ENCODE data around the gene FIBP. TPM values are rescaled to one million over a fixed set of nuclear protein-coding genes. Genes with fewer than 3 reads are reported as not detected.

The FIBP gene
- total RNA-seq, 4 donors from 2014 or later, result 53.4 to 82.6 (median 75.9) TPM

DNA sequence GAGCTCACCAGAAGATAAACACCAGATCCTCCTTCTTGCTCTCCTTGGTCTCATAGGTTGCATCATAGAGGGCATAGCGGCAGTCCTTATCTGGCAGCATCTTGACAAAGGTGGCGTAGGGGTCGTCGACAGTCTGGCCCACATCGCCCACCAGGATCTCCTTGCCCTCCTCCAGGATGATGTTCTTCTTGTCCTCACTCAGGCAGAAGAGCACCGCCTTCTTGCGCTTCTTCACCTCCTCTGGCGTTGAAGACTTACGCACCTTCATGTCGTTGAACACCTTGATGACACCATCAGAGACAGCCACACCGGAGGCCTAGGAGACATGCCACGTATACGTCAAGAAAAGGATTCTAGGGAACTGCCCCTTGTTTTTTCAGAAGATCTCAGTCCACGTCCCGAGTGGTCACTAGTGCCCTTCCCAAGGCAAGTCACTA, 32.3 kb downstream of the FIBP start:
- H3K36me3 ChIP-seq, result peaks cover 2 to 28% (median 14%) of the 10 kb centered on the region in 4 donors
- 40 to 74% methylated on average over 2 to 15 of the region's 15 CpGs for WGBS, 2 donors (ENCODE audit: low coverage in 1 of 2)
- H3K27me3 ChIP-seq, result no peaks in the 10 kb centered on the region
- peaks cover 33 to 66% (median 54%) of the 10 kb centered on the region in 4 donors for H3K4me1 ChIP-seq
- intact Hi-C loops (cut with DNase I; ENCODE audit: low total_unique reads), result no loop called here
- in situ Hi-C loops (cut with MboI; ENCODE audit: low pct_ligation_motif_present in 1 of 4, low pct_unique_long_range_greater_than_20kb in 1 of 4, low sequenced_read_pairs in 3 of 4), result no loop called here
- H3K9me3 ChIP-seq, result no peaks in the 10 kb centered on the region
- DNase-seq, result no peak
- H3K27ac ChIP-seq, result peak overlapping the region; percentile 97 to 100 (median 100)
- TF ChIP-seq EP300 (IDR thresholded peaks at IDR 0.05; ENCODE audit: low read depth) (no peak), POLR2AphosphoS5 (IDR thresholded peaks at IDR 0.05) (no peak), POLR2A (IDR thresholded peaks at IDR 0.05) (no peak)
- TF ChIP-seq, protein P1, sequence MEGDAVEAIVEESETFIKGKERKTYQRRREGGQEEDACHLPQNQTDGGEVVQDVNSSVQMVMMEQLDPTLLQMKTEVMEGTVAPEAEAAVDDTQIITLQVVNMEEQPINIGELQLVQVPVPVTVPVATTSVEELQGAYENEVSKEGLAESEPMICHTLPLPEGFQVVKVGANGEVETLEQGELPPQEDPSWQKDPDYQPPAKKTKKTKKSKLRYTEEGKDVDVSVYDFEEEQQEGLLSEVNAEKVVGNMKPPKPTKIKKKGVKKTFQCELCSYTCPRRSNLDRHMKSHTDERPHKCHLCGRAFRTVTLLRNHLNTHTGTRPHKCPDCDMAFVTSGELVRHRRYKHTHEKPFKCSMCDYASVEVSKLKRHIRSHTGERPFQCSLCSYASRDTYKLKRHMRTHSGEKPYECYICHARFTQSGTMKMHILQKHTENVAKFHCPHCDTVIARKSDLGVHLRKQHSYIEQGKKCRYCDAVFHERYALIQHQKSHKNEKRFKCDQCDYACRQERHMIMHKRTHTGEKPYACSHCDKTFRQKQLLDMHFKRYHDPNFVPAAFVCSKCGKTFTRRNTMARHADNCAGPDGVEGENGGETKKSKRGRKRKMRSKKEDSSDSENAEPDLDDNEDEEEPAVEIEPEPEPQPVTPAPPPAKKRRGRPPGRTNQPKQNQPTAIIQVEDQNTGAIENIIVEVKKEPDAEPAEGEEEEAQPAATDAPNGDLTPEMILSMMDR (IDR thresholded peaks at IDR 0.05), result no peak
- H3K4me3 ChIP-seq, result peak overlapping the region in 3 of 4 donors; percentile 84 to 97 (median 93)

DNA sequence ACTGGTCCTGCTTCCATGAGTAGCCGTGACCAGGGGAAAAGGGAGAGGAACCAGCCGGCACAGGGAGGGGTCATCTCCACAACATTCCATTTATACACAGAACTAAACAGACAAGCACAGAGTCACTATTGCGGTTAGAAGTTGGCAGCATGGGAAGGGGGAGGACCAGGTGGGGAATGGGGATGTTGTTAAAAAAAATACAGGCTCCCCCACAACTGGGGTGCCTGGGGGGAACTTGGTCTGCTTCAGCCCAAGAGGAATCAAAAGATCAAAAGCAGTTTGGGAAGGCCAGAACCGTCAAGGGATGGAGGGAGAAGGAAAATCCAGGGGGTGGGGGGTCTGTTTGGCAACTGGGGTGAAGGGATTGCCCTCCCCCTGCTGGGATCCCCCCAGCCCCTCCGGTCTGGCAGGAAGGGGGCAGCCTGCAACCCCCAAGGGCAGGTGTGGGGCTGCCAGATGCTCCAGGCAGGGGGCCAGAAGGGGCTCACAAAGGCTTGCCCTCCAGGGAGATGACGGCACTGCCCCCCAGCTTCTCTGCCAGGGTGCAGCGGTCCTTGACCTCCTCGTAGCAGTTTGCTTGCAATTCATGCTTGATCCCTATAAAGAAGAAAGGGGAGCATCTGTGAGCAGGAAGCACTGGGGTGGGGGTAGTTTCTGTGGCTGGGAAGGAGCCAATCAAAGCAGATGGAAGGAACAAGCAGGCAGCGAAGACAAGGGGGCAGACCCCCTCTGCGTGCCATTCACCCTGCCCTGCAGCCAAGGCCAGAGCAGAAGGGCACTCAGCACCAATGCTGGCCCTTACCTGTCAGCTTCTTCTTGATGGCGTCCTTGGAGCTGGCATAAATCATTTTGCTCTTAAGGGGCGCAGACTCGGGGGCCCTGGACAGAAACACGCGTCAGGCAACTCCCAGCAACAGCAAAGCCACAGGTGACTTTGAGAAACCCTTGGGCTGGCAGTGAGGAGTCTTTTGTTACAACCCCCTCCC, 33.1 kb downstream of the FIBP start:
- H3K9me3 ChIP-seq, result no peaks in the 10 kb centered on the region
- peaks cover 2 to 28% (median 14%) of the 10 kb centered on the region in 4 donors for H3K36me3 ChIP-seq
- H3K4me3 ChIP-seq, result peak overlapping the region in 2 of 4 donors; percentile 5 to 84
- peaks cover 33 to 64% (median 54%) of the 10 kb centered on the region in 4 donors for H3K4me1 ChIP-seq
- no peaks in the 10 kb centered on the region for H3K27me3 ChIP-seq
- TF ChIP-seq POLR2AphosphoS5 (IDR thresholded peaks at IDR 0.05) (peak in 1 of 3 donors; percentile 36), EP300 (IDR thresholded peaks at IDR 0.05; ENCODE audit: low read depth) (no peak)
- 50 to 51% methylated on average over 2 to 14 of the region's 15 CpGs for WGBS, 2 donors (ENCODE audit: low coverage in 1 of 2)
- peak overlapping the region; percentile 97 to 100 (median 100) for H3K27ac ChIP-seq
- in situ Hi-C loops (cut with MboI; ENCODE audit: low pct_ligation_motif_present in 1 of 4, low pct_unique_long_range_greater_than_20kb in 1 of 4, low sequenced_read_pairs in 3 of 4), result no loop called here
- intact Hi-C loops (cut with DNase I; ENCODE audit: low total_unique reads), result no loop called here
- peak; percentile 18 for DNase-seq

DNA sequence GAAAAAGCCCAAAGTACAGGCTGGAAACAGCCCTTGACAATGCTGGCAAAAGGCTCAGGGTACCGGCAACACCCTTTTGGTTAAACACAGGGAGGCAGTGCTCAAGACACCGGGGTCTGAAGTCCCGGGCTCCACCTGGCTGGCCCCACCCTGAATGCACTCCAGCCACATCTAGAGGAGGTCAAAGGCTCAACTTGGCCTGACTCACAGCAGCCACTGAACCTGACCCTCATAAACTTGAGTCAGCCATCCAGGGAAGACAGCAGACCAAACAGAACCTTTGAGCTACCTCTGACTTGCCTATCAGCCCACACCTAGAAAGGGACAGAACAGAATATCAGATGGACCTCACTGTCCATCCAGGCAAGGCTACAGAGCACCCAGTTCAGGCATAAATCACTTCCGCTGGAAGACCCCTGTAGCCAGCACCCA, 34.1 kb downstream of the FIBP start:
- DNase-seq, result peak; percentile 91
- Histone ChIP-seq H3K27ac (peak overlapping the region; percentile 97 to 100 (median 100)), H3K9me3 (no peaks in the 10 kb centered on the region), H3K4me1 (peaks cover 31 to 55% (median 51%) of the 10 kb centered on the region in 4 donors), H3K4me3 (peak overlapping the region in 1 of 4 donors; percentile 84), H3K27me3 (no peaks in the 10 kb centered on the region), H3K36me3 (peaks cover 2 to 28% (median 14%) of the 10 kb centered on the region in 4 donors)
- intact Hi-C loops (cut with DNase I; ENCODE audit: low total_unique reads), result no loop called here
- WGBS, 2 donors (ENCODE audit: low coverage in 1 of 2), result 70% methylated on average over 4 of the region's 4 CpGs; no CpG with 5 or more reads in 1 of the 2 donors
- peak; percentile 18 for TF ChIP-seq EP300 (IDR thresholded peaks at IDR 0.05; ENCODE audit: low read depth)
- peak; percentile 77 for TF ChIP-seq POLR2A (IDR thresholded peaks at IDR 0.05)
- TF ChIP-seq, protein P1 (IDR thresholded peaks at IDR 0.05), result no peak
- peak in 2 of 3 donors; percentile 3 to 91 for TF ChIP-seq POLR2AphosphoS5 (IDR thresholded peaks at IDR 0.05)
- in situ Hi-C loops (cut with MboI; ENCODE audit: low pct_ligation_motif_present in 1 of 4, low pct_unique_long_range_greater_than_20kb in 1 of 4, low sequenced_read_pairs in 3 of 4), result no loop called here

DNA sequence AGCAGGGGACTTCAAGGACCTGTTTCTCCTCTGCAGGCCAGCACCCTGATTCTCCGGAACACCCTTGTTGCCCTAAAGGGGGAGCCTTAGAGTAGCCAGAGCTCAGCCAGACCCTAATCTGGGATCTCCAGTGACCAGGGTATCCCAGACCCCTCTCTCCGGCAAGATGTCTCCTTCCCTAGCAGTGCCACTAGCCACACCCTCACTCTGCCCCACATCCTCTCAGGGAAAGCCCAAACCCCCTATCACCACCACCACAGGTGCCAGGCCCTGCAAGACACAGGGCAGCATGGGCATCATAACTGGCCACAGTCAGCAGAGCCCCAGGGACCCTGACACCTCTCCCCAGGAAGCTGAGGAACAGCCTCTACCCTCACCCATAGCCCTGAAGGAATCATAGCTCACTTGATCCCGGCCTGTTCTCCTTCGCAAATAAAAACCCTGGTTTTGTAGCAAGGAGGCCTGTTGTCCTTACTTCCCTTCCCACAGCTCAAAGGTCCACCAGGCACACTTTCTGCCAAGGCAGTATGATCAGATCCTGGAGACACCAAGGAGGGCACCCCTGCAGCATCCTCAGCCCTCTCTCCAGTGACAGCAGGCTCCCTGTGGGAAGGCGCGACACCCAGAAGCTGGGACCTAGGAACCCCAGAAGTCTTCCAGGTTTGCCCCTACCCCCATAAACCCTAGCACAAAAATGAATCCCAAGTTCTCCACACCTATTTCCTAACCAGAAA, 34.9 kb downstream of the FIBP start:
- TF ChIP-seq, protein P1 (IDR thresholded peaks at IDR 0.05), result no peak
- no peak for TF ChIP-seq EP300 (IDR thresholded peaks at IDR 0.05; ENCODE audit: low read depth)
- no peak for TF ChIP-seq POLR2A (IDR thresholded peaks at IDR 0.05)
- no peak for TF ChIP-seq POLR2AphosphoS5 (IDR thresholded peaks at IDR 0.05)
- intact Hi-C loops (cut with DNase I; ENCODE audit: low total_unique reads) (no loop called here), in situ Hi-C loops (cut with MboI; ENCODE audit: low pct_ligation_motif_present in 1 of 4, low pct_unique_long_range_greater_than_20kb in 1 of 4, low sequenced_read_pairs in 3 of 4) (no loop called here)
- Histone ChIP-seq H3K9me3 (no peaks in the 10 kb centered on the region), H3K4me1 (peaks cover 31 to 51% (median 47%) of the 10 kb centered on the region in 4 donors), H3K36me3 (peaks cover 2 to 28% (median 14%) of the 10 kb centered on the region in 4 donors), H3K27me3 (no peaks in the 10 kb centered on the region), H3K4me3 (peak overlapping the region in 1 of 4 donors; percentile 1), H3K27ac (peak overlapping the region; percentile 86 to 100 (median 100))
- peak; percentile 18 for DNase-seq
- 59 to 65% methylated on average over 2 to 6 of the region's 6 CpGs for WGBS, 2 donors (ENCODE audit: low coverage in 1 of 2)
